HepG2 (cell line): ENCODE results near the gene GLYAT. TPM values are rescaled to one million over a fixed set of nuclear protein-coding genes. Genes with fewer than 3 reads are reported as not detected.

Experiments
- ATAC-seq: fragments of 200-7000 bp; cut with Tn5 transposase; 3 replicates; pipeline ENCODE4 v1.9.1; 2020; ENCODE audit warnings: mild to moderate bottlenecking, moderate library complexity
- BruUV-seq: library from RNA; stranded (reverse); fragments of 400-500 nt; replicated peaks from 2 replicates; lab custom pipeline; 2021; lab: Mats Ljungman, UMichigan
- CTCF ChIA-PET: fragments of 300-600 bp; formaldehyde crosslinking; extraction: SDS; loops from one replicate; lab custom pipeline; 2021; ENCODE audit warnings: low total read pairs, inconsistent platforms, low intra/inter-chr PET ratio; lab: Yijun Ruan, JAX
- POLR2A ChIA-PET: fragments of 350-600 bp; sonication (Branson Sonifier 250); formaldehyde crosslinking; loops from one replicate; lab custom pipeline; 2020; ENCODE audit warnings: antibody characterized with exemption, inconsistent platforms; lab: Yijun Ruan, JAX
- DNase-seq: peaks from one replicate; pipeline ENCODE4 v3.0.0-alpha.2; 2015; ENCODE audit warnings: low spot score
- FAIRE-seq: peaks from 3 replicates; lab custom pipeline; 2011; peaks lifted over from hg19 to GRCh38; lab: Jason Lieb, UNC
- H2AFZ ChIP-seq: one replicate; pipeline ENCODE4 v1.6.1; 2011; ENCODE audit warnings: low read length, inconsistent platforms
- H3K27ac ChIP-seq: fragments of 300-600 bp; 3 replicates; pipeline ENCODE4 v1.8.0; 2011; ENCODE audit warnings: mixed run types, mild to moderate bottlenecking, mixed read lengths, low read length, inconsistent platforms; ENCODE audit not compliant: insufficient read depth; ENCODE audit errors: extremely low read length
- H3K27me3 ChIP-seq, 2 experiments: fragments of 200-600 bp in 1 of 2; 2 replicates in 1 of 2; 3 replicates in 1 of 2; pipeline versions ENCODE4 v1.6.0 to v1.8.0; 2011; ENCODE audit warnings: low read length in 2 of 2, mild to moderate bottlenecking in 2 of 2, moderate library complexity in 2 of 2, inconsistent platforms in 1 of 2; ENCODE audit not compliant: insufficient read depth in 2 of 2, control insufficient read depth in 1 of 2
- H3K36me3 ChIP-seq, 2 experiments: fragments of 200-600 bp in 1 of 2; replicated peaks in 1 of 2; 2 replicates in 1 of 2; 3 replicates in 1 of 2; pipeline versions ENCODE4 v1.5.1 to v1.8.0; 2011; ENCODE audit warnings: low read length in 2 of 2, inconsistent platforms in 1 of 2; ENCODE audit not compliant: insufficient read depth in 2 of 2, control insufficient read depth in 1 of 2
- H3K4me1 ChIP-seq: 2 replicates; pipeline ENCODE4 v1.5.1; 2012; ENCODE audit warnings: low read length, inconsistent platforms; ENCODE audit not compliant: insufficient read depth
- H3K4me2 ChIP-seq: 2 replicates; pipeline ENCODE4 v1.6.0; 2011; ENCODE audit warnings: low read depth, low read length, inconsistent platforms
- H3K4me3 ChIP-seq, 3 experiments: fragments of 200-600 bp in 1 of 3; sonication (generic), shearing (Covaris generic) in 1 of 3; replicated peaks in 1 of 3; 2 replicates each; pipeline ENCODE4 v1.5.1; 2011 to 2016; ENCODE audit warnings: low read length in 3 of 3, inconsistent platforms in 2 of 3, low read depth in 2 of 3, mild to moderate bottlenecking in 2 of 3, control low read depth in 1 of 3, mixed read lengths in 1 of 3; ENCODE audit not compliant: insufficient read depth in 1 of 3
- H3K79me2 ChIP-seq: one replicate; pipeline ENCODE4 v1.6.1; 2011; ENCODE audit warnings: low read length, inconsistent platforms; ENCODE audit not compliant: insufficient read depth
- H3K9ac ChIP-seq: 2 replicates; pipeline ENCODE4 v1.6.0; 2011; ENCODE audit warnings: mild to moderate bottlenecking, low read depth, low read length, inconsistent platforms; ENCODE audit not compliant: insufficient read depth
- H3K9me3 ChIP-seq: 2 replicates; pipeline ENCODE4 v1.5.1; 2012; ENCODE audit warnings: mild to moderate bottlenecking, low read length
- H4K20me1 ChIP-seq: 2 replicates; pipeline ENCODE4 v1.6.0; 2011; ENCODE audit warnings: inconsistent platforms, mild to moderate bottlenecking, low read length, moderate library complexity; ENCODE audit not compliant: insufficient read depth
- CENPX ChIP-seq: sonication (generic); formaldehyde crosslinking; IDR thresholded peaks from 2 replicates; pipeline ENCODE4 v1.9.0; 2021; ENCODE audit warnings: mild to moderate bottlenecking, missing genetic modification reagents, moderate library complexity
- MAZ ChIP-seq, 2 experiments: sonication (generic) in 1 of 2; formaldehyde crosslinking in 1 of 2; IDR thresholded peaks; 2 replicates each; pipeline versions ENCODE4 v1.5.0 to v1.6.1; 2012 to 2020; ENCODE audit warnings: low read depth in 2 of 2, mild to moderate bottlenecking in 2 of 2, borderline replicate concordance in 1 of 2, improper control_type of control experiment in 1 of 2, low read length in 1 of 2, missing genetic modification reagents in 1 of 2, moderate library complexity in 1 of 2
- NFKB2 ChIP-seq: sonication (generic); formaldehyde crosslinking; IDR thresholded peaks from 2 replicates; pipeline ENCODE4 v1.4.0; 2020; ENCODE audit warnings: missing genetic modification reagents, borderline replicate concordance
- POLR2A ChIP-seq, 2 experiments: IDR thresholded peaks; 2 replicates each; pipeline ENCODE4 v1.6.1; 2011; ENCODE audit warnings: low read depth in 2 of 2, low read length in 2 of 2, mild to moderate bottlenecking in 1 of 2, moderate library complexity in 1 of 2; ENCODE audit not compliant: insufficient read depth in 1 of 2
- REPIN1 ChIP-seq: sonication (generic); formaldehyde crosslinking; IDR thresholded peaks from 2 replicates; pipeline ENCODE4 v1.8.0; 2022; ENCODE audit warnings: missing genetic modification reagents, low read depth, mild to moderate bottlenecking, borderline replicate concordance
- SMC3 ChIP-seq: IDR thresholded peaks from 2 replicates; pipeline ENCODE4 v1.6.1; 2011; ENCODE audit warnings: low read length, improper control_type of control experiment
- SUZ12 ChIP-seq: fragments of 150-350 bp; IDR thresholded peaks from 2 replicates; pipeline ENCODE4 v1.6.1; 2014; ENCODE audit warnings: low read depth, low read length
- ZIK1 ChIP-seq: sonication (generic); formaldehyde crosslinking; IDR thresholded peaks from 2 replicates; pipeline ENCODE4 v1.5.0; 2020; ENCODE audit warnings: mild to moderate bottlenecking, low read depth, missing genetic modification reagents, borderline replicate concordance
- ZKSCAN5 ChIP-seq: sonication (generic); formaldehyde crosslinking; IDR thresholded peaks from 2 replicates; pipeline ENCODE4 v1.5.1; 2020; ENCODE audit warnings: mild to moderate bottlenecking, missing genetic modification reagents
- ZMAT3 ChIP-seq: sonication (generic); formaldehyde crosslinking; conservative IDR thresholded peaks from 2 replicates; pipeline ENCODE4 v1.7.0; 2021; ENCODE audit warnings: missing genetic modification reagents
- ZNF138 ChIP-seq: sonication (generic); formaldehyde crosslinking; IDR thresholded peaks from 2 replicates; pipeline ENCODE4 v1.5.0; 2020; ENCODE audit warnings: mild to moderate bottlenecking, low read depth, missing genetic modification reagents
- ZNF224 ChIP-seq: sonication (generic); formaldehyde crosslinking; IDR thresholded peaks from 2 replicates; pipeline ENCODE4 v1.5.0; 2020; ENCODE audit warnings: mild to moderate bottlenecking, missing genetic modification reagents
- ZNF510 ChIP-seq: sonication (generic); formaldehyde crosslinking; IDR thresholded peaks from 2 replicates; pipeline ENCODE4 v1.4.0; 2020; ENCODE audit warnings: low read depth, mild to moderate bottlenecking, missing genetic modification reagents
- ZNF883 ChIP-seq: sonication (generic); formaldehyde crosslinking; IDR thresholded peaks from 2 replicates; pipeline ENCODE4 v1.5.1; 2020; ENCODE audit warnings: mild to moderate bottlenecking, missing genetic modification reagents; ENCODE audit errors: not compliant biosample characterization
- WGBS: methylation state at CpG from one replicate; pipeline ENCODE4 v1.1.6; 2017; ENCODE audit warnings: low lambda C conversion rate; 5-methylcytosine and 5-hydroxymethylcytosine counted together
- in situ Hi-C: cut with HindIII; loops from 2 replicates; pipeline ENCODE4 v1.10.0; 2017; ENCODE audit warnings: low pct_unique_long_range_greater_than_20kb; ENCODE audit not compliant: extremely low pct_ligation_motif_present
- intact Hi-C: fragments of 100-400 bp; cut with micrococcal nuclease; formaldehyde crosslinking; loops from one replicate; pipeline ENCODE4 v1.10.0; 2022; ENCODE audit not compliant: unreplicated experiment
- polyA plus RNA-seq, 8 experiments: library from polyadenylated mRNA; depleted of rRNA in 3 of 8; stranded (reverse) in 7 of 8; unstranded in 1 of 8; fragments of >200 nt; fragmentation: Illumina TruSeq in 4 of 8; extraction: Trizol in 4 of 8; gene quantifications; 2 replicates each; pipeline versions ENCODE4 v1.2.1 to v1.2.3, GENCODE V29; 2011 to 2016; ENCODE audit warnings: low read depth in 4 of 8, missing spikeins in 1 of 8, mixed read lengths in 1 of 8; ENCODE audit not compliant: insufficient read depth in 1 of 8
- total RNA-seq, 5 experiments: library from RNA; depleted of rRNA; stranded (reverse); fragments of >200 nt; fragmentation: Illumina TruSeq; extraction: Trizol; gene quantifications; 2 replicates each; pipeline ENCODE4 v1.2.3, GENCODE V29; 2016; ENCODE audit warnings: low read depth in 1 of 5
- TF ChIP-seq, protein P1 (sequence below): sonication (generic); formaldehyde crosslinking; IDR thresholded peaks from 2 replicates; pipeline ENCODE4 v1.5.0; 2020; ENCODE audit warnings: mild to moderate bottlenecking, missing genetic modification reagents, moderate library complexity
- TF ChIP-seq, protein P2 (sequence below): IDR thresholded peaks from 2 replicates; pipeline ENCODE4 v1.6.1; 2016; ENCODE audit warnings: missing biosample characterization, missing genetic modification reagents, low read depth
- TF ChIP-seq, protein P3 (sequence below): sonication (generic); formaldehyde crosslinking; IDR thresholded peaks from 2 replicates; pipeline ENCODE4 v1.4.0; 2020; ENCODE audit warnings: missing genetic modification reagents

The GLYAT gene
- total and polyA plus RNA-seq, 2 of the 13 experiments (the other 11 are each of a cell fraction or from before 2014, with no cell fraction given) = not detected

DNA sequence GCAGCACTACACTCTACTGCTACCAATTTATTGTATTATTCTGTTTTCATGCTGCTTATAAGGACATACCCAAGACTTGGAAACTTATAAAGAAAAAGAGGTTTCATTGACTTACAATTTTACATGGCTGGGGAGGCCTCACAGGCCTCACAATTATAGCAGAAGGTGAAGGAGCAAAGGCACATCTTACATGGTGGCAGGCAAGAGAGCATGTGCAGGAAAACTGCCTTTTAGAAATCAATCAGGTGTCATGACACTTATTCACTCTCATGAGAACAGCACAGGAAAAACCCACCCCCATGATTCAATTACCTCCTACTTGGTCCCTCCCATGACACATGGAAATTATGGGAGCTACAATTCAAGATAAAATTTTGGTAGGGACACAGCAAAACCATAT is 49.6 kb upstream of the GLYAT start (continued):
- TF ChIP-seq, protein P1, sequence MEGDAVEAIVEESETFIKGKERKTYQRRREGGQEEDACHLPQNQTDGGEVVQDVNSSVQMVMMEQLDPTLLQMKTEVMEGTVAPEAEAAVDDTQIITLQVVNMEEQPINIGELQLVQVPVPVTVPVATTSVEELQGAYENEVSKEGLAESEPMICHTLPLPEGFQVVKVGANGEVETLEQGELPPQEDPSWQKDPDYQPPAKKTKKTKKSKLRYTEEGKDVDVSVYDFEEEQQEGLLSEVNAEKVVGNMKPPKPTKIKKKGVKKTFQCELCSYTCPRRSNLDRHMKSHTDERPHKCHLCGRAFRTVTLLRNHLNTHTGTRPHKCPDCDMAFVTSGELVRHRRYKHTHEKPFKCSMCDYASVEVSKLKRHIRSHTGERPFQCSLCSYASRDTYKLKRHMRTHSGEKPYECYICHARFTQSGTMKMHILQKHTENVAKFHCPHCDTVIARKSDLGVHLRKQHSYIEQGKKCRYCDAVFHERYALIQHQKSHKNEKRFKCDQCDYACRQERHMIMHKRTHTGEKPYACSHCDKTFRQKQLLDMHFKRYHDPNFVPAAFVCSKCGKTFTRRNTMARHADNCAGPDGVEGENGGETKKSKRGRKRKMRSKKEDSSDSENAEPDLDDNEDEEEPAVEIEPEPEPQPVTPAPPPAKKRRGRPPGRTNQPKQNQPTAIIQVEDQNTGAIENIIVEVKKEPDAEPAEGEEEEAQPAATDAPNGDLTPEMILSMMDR (CRISPR knock-in tag) = no peak
- TF ChIP-seq NFKB2 = no peak
- TF ChIP-seq CENPX = no peak
- no peak for TF ChIP-seq POLR2A (IDR thresholded peaks at IDR 0.05; ENCODE audit: insufficient read depth in 1 of 2, low read depth in 2 of 2, low read length in 2 of 2)
- TF ChIP-seq ZNF224 (CRISPR knock-in tag) = no peak
- TF ChIP-seq ZMAT3 (CRISPR knock-in tag) = no peak
- TF ChIP-seq ZNF138 (CRISPR knock-in tag) = no peak
- TF ChIP-seq, all 625 proteins: peak for 0

DNA sequence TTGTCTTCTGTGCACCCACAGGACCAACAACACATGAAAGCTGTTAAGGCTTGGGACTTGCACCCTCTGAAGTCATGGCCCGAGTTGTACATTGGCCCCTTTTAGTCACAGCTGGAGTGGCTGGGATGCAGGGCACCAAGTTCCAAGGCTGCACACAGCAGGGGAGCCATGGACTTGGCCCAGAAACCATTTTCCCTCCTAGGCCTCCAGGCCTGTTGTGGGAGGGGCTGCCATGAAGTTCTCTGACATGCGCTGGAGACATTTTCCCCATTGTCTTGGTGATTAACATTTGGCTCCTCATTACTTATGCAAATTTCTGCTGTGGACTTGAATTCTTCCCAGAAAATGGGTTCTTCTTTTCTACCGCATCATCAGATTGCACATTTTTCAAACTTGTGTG is 48.8 kb upstream of the GLYAT start:
- Histone ChIP-seq H3K27ac (no peak overlapping the region), H3K79me2 (no peaks in the 10 kb centered on the region), H3K36me3 (no peaks in the 10 kb centered on the region), H4K20me1 (no peaks in the 10 kb centered on the region), H2AFZ (no peak overlapping the region), H3K4me3 (no peak overlapping the region), H3K4me2 (no peak overlapping the region), H3K27me3 (no peaks in the 10 kb centered on the region), H3K9ac (no peak overlapping the region), H3K4me1 (no peaks in the 10 kb centered on the region), H3K9me3 (no peaks in the 10 kb centered on the region)
- TF ChIP-seq ZIK1 (no peak), SUZ12 (no peak), ZKSCAN5 (no peak), MAZ (IDR thresholded peaks at IDR 0.05; ENCODE audit: borderline replicate concordance, low read depth, low read length) (no peak), MAZ (CRISPR knock-in tag; IDR thresholded peaks at IDR 0.05; ENCODE audit: low read depth) (no peak), REPIN1 (CRISPR knock-in tag) (no peak), SMC3 (no peak), ZNF883 (CRISPR knock-in tag) (no peak), ZNF510 (CRISPR knock-in tag) (no peak)
- TF ChIP-seq, protein P2, sequence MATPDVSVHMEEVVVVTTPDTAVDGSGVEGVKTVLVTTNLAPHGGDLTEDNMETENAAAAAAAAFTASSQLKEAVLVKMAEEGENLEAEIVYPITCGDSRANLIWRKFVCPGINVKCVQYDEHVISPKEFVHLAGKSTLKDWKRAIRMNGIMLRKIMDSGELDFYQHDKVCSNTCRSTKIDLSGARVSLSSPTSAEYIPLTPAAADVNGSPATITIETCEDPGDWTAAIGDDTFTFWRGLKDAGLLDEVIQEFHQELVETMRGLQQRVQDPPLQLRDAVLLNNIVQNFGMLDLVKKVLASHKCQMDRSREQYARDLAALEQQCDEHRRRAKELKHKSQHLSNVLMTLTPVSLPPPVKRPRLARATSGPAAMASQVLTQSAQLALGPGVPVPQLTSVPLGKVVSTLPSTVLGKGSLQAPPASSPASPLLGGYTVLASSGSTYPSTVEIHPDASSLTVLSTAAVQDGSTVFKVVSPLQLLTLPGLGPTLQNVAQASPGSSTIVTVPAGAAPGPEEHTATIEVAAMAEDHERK = no peak
- TF ChIP-seq, protein P3, sequence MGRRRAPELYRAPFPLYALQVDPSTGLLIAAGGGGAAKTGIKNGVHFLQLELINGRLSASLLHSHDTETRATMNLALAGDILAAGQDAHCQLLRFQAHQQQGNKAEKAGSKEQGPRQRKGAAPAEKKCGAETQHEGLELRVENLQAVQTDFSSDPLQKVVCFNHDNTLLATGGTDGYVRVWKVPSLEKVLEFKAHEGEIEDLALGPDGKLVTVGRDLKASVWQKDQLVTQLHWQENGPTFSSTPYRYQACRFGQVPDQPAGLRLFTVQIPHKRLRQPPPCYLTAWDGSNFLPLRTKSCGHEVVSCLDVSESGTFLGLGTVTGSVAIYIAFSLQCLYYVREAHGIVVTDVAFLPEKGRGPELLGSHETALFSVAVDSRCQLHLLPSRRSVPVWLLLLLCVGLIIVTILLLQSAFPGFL (CRISPR knock-in tag) = no peak
- ATAC-seq (no peak), FAIRE-seq (no peak), DNase-seq (no peak)
- ChIA-PET POLR2A (no interaction called here), CTCF (no interaction called here)
- in situ Hi-C loops = loop anchor here (10.0 to 25.0 kb wide), 2 partner anchors 196 to 243 kb away; no protein-coding TSS in a partner anchor
- intact Hi-C loops = no loop called here
- 94% methylated on average over 2 of the region's 3 CpGs for WGBS
- BruUV-seq = no TSS peak
